Type B pancreatic cell (in vitro differentiated cells): ENCODE results near the gene TFPI2. TPM values are rescaled to one million over a fixed set of nuclear protein-coding genes. Genes with fewer than 3 reads are reported as not detected.
"Not testable (repeated sequence)": the region's sequence is repeated elsewhere in the genome, so short reads cannot be mapped to it uniquely, and the experiment has no call there.

Source experiments
- DNase-seq: peaks from one replicate; pipeline ENCODE4 v3.0.0; 2021; ENCODE audit warnings: mixed read lengths; ENCODE audit not compliant: unreplicated experiment; ENCODE audit errors: extremely low spot score
- H3K27ac Mint-ChIP-seq: 2 replicates; pipeline ENCODE4 v1.8.0; 2021; ENCODE audit warnings: mild to moderate bottlenecking, mixed read lengths
- H3K27me3 Mint-ChIP-seq: 2 replicates; pipeline ENCODE4 v1.8.0; 2021; ENCODE audit warnings: mixed read lengths
- H3K36me3 Mint-ChIP-seq: 2 replicates; pipeline ENCODE4 v1.8.0; 2021; ENCODE audit warnings: mixed read lengths
- H3K4me1 Mint-ChIP-seq: one replicate; pipeline ENCODE4 v1.8.0; 2021; ENCODE audit warnings: mixed read lengths; ENCODE audit not compliant: unreplicated experiment
- H3K4me3 Mint-ChIP-seq: 2 replicates; pipeline ENCODE4 v1.8.0; 2021; ENCODE audit warnings: mild to moderate bottlenecking, mixed read lengths
- H3K9me3 Mint-ChIP-seq: 2 replicates; pipeline ENCODE4 v1.8.0; 2021; ENCODE audit warnings: mixed read lengths
- total RNA-seq: library from RNA; stranded (reverse); gene quantifications from 2 replicates; pipeline ENCODE4 v1.2.1, GENCODE V29; 2021; ENCODE audit warnings: low replicate concordance
- TF ChIP-seq, protein P1 (sequence below): fragments of 200-600 bp; sonication (generic); conservative IDR thresholded peaks from 2 replicates; pipeline ENCODE4 v1.5.0; 2021; ENCODE audit warnings: antibody characterized with exemption, mild to moderate bottlenecking

The TFPI2 gene
- total RNA-seq, 1 donor from 2014 or later, result 4.9 TPM

DNA sequence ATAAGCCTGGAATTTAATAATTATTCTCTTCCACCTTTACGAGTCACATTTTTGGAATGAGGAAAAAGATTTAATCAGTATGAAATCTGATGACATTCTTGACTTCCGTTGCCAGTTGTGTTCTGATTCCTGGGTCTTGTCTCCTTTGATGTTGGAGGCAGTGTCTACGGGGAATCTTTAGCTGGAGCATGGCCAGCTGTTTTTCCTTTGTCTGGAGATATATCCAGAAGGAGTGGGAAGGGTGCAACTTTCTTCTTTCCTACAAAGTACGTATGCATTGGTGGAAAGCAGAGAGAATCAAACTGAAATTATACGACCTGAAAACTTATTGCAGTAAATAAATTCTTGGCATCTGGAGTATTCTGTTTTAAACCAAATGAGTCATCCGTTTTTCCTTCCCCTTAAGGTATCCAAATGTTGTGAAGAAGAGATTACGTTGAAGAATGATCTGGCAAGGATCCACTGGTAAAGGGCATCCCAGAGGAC is 24.1 kb upstream of the TFPI2 start:
- Mint-ChIP-seq H3K27ac (peak overlapping the region; percentile 30), H3K4me1 (peaks cover 14% of the 10 kb centered on the region), H3K36me3 (no peaks in the 10 kb centered on the region), H3K9me3 (no peaks in the 10 kb centered on the region), H3K4me3 (no peak overlapping the region), H3K27me3 (peaks cover 7% of the 10 kb centered on the region)
- DNase-seq, result no peak
- TF ChIP-seq, protein P1, sequence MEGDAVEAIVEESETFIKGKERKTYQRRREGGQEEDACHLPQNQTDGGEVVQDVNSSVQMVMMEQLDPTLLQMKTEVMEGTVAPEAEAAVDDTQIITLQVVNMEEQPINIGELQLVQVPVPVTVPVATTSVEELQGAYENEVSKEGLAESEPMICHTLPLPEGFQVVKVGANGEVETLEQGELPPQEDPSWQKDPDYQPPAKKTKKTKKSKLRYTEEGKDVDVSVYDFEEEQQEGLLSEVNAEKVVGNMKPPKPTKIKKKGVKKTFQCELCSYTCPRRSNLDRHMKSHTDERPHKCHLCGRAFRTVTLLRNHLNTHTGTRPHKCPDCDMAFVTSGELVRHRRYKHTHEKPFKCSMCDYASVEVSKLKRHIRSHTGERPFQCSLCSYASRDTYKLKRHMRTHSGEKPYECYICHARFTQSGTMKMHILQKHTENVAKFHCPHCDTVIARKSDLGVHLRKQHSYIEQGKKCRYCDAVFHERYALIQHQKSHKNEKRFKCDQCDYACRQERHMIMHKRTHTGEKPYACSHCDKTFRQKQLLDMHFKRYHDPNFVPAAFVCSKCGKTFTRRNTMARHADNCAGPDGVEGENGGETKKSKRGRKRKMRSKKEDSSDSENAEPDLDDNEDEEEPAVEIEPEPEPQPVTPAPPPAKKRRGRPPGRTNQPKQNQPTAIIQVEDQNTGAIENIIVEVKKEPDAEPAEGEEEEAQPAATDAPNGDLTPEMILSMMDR, result no peak

DNA sequence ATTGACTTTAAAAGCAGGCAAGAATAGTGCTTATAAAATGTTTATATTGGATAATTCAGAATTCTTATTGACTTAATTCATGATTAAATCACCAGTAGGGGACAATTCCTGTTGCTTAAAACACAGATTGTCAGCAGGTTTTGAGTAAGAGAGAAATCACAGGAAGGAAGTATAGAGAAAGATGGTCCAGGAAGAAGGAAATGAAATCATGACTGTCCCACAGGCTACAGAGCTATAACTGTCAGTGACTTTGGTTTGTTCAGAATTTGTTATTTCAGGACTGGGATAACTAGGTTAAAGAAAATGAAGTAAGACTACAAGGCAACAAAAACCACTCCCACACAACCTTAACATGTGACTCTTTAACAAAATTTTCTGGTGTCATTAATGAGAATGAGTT is 22.6 kb upstream of the TFPI2 start:
- DNase-seq, result no peak
- Mint-ChIP-seq H3K27me3 (peaks cover 8% of the 10 kb centered on the region), H3K36me3 (no peaks in the 10 kb centered on the region), H3K4me1 (peaks cover 14% of the 10 kb centered on the region), H3K27ac (no peak overlapping the region), H3K9me3 (no peaks in the 10 kb centered on the region), H3K4me3 (no peak overlapping the region)
- TF ChIP-seq, protein P1, result no peak

DNA sequence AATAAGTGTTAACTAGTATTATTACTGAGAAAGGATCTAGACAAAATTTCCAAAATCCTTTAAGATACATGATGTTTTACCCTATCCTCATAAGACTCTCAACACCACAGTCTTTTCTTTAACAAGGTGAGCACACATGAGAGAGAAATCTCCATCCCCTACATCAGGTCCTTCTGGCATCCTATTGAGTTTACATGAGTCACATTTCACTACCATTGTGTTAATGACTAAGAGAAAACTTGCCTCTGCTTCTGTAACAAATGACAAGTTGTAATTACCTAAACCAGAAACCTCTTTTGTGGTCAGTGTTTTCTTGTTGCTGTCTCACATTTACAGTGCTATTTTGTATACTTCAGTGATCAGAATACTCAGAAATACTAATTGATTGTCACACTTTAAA is 21.1 kb upstream of the TFPI2 start:
- not testable (repeated sequence) for H3K36me3 Mint-ChIP-seq, H3K27me3 Mint-ChIP-seq, DNase-seq, H3K9me3 Mint-ChIP-seq, H3K4me3 Mint-ChIP-seq, H3K27ac Mint-ChIP-seq
- H3K4me1 Mint-ChIP-seq, result peaks cover 14% of the 10 kb centered on the region

DNA sequence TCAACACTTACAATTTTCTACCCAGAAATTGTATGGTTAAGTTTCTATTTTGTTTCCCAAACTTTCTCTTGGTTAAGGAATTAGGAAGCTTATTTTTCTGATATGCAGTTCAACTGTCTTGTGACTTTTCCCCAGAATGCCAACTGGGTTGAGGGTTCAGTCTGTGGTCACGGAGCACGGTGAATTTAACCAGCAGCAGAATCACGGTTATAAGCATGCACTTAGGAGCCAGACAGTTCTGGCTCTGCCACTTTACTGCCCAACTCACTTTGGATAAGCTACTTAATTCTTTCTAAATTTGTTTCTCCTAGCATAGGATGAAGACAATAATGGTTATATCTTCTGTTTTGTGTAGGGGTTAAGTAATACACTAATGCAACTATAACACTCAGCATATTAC is 20.7 kb upstream of the TFPI2 start:
- not testable (repeated sequence) for H3K27me3 Mint-ChIP-seq, H3K27ac Mint-ChIP-seq, H3K4me3 Mint-ChIP-seq, H3K36me3 Mint-ChIP-seq, DNase-seq, H3K9me3 Mint-ChIP-seq
- H3K4me1 Mint-ChIP-seq, result peaks cover 14% of the 10 kb centered on the region

DNA sequence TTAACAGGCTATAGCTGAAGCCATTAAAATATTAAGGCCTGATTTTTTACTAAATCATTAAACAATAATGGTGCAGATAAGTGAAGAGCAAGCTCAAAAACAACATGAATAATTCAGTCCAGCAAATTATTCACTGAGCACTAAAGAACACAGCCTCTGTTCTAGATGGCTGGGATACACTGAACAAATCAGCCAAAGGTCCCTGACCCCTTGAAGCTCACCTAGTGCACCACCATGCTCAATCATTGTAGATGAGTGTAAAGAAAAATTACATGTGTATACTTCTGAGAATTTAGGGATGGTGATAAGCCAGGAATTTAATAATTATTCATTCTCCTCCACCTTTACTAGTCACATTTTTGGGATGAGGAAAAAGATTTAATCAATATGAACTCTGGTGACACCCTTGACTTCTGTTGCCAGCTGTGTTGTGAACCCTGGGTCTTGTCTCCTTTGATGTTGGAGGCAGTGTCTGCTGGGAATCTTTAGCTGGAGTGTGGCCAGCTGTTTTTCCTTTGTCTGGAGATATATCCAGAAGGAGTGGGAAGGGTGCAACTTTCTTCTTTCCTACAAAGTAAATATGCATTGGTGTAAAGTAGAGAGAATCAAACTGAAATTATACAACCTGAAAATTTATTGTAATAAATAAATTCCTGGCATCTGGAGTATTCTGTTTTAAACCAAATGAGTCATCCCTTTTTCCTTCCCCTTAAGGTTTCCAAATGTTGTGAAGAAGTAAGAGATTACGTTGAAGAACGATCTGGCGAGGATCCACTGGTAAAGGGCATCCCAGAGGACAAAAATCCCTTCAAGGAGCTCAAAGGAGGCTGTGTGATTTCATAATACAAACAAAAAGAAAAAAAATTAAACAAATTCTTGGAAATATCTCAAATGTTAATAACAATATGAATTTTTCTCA is 19.8 kb upstream of the TFPI2 start:
- Mint-ChIP-seq H3K4me3 (no peak overlapping the region), H3K27me3 (peaks cover 8% of the 10 kb centered on the region), H3K27ac (no peak overlapping the region), H3K4me1 (peaks cover 14% of the 10 kb centered on the region), H3K9me3 (no peaks in the 10 kb centered on the region), H3K36me3 (no peaks in the 10 kb centered on the region)
- DNase-seq, result no peak
- TF ChIP-seq, protein P1, result no peak

DNA sequence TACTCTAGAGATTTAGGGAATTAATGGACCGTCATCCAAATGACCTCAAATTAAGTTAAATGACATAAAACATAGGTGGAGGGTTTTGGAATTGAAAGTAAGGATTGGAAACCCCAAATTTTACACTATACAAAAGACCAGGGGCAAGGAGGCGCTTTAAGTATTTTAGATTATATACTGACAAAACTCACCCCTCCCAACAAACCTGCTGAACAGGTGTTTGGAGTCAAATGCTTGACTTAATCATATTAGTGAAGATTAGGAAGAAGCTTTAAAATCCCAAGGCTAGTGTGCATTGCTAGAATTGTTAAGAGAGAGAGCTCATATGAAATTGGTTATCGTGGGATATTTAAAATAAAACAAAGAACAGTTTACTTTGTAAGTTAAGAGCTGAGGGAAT is 15.7 kb upstream of the TFPI2 start, which contains the start of gene GNGT1:
Gene GNGT1, plus strand, starts transcription at position 301 of the 400 bp plus-strand sequence. CDS start 180 bp downstream, outside the sequence.
- H3K27me3 Mint-ChIP-seq, result peaks cover 4% of the 10 kb centered on the region
- no peaks in the 10 kb centered on the region for H3K9me3 Mint-ChIP-seq
- peaks cover 4% of the 10 kb centered on the region for H3K4me1 Mint-ChIP-seq
- no peak for DNase-seq
- TF ChIP-seq, protein P1, result no peak
- H3K27ac Mint-ChIP-seq, result no peak within 1 kb of the TSS
- H3K4me3 Mint-ChIP-seq, result no peak within 1 kb of the TSS
- no peaks in the 10 kb centered on the region for H3K36me3 Mint-ChIP-seq
